WI38 (cell line): Measurements from ENCODE around the gene PLCH2.

Source experiments
- H3K4me3 ChIP-seq: 2 replicates; pipeline ENCODE4 v1.5.1; 2011; ENCODE audit warnings: low read depth, mild to moderate bottlenecking, control low read depth, low read length
- TF ChIP-seq, protein P1 (sequence below): IDR thresholded peaks from 2 replicates; pipeline ENCODE4 v1.5.1; 2012; ENCODE audit warnings: low read depth, mild to moderate bottlenecking, control low read depth, low read length

The PLCH2 gene

DNA sequence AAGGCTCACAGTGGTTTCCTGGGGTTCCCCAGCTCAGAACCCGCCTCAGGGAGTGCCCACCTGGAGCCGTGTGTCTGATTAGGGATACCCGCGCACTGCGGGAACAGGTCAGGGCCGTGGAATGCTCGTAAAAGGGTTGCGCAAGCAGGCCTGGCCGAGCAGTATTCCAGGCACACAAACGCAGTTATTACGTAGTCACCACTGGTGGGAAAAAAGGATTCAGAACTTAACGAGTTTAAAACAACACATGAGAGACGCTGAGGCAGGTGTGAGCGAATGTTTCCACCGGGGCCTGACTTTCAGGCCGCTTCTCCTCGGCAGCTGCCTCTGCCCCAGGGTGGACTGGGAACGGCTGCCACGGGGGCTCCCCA, 18.2 kb downstream of the PLCH2 start:
- TF ChIP-seq, protein P1, sequence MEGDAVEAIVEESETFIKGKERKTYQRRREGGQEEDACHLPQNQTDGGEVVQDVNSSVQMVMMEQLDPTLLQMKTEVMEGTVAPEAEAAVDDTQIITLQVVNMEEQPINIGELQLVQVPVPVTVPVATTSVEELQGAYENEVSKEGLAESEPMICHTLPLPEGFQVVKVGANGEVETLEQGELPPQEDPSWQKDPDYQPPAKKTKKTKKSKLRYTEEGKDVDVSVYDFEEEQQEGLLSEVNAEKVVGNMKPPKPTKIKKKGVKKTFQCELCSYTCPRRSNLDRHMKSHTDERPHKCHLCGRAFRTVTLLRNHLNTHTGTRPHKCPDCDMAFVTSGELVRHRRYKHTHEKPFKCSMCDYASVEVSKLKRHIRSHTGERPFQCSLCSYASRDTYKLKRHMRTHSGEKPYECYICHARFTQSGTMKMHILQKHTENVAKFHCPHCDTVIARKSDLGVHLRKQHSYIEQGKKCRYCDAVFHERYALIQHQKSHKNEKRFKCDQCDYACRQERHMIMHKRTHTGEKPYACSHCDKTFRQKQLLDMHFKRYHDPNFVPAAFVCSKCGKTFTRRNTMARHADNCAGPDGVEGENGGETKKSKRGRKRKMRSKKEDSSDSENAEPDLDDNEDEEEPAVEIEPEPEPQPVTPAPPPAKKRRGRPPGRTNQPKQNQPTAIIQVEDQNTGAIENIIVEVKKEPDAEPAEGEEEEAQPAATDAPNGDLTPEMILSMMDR: no peak
- no peak overlapping the region for H3K4me3 ChIP-seq

DNA sequence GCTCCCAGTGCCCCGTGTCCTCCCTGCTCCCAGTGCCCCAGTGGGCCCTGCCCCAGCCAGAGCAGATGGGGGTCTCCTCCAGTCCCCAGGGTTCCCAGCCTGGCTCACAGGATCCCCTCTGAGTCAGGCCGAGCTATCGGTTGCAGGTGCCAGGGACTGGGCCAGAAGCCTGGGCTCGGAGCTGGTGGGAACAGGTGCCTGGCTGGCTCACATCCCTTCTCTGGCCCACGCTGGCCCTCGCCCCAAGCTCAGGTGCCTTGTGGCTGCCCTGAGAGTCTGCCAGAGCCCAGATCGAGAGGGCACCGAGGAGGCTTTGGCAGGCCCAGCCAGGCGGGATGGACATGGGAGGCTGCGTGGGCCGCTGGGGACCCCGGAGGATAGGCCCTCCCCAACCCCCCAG, 18.9 kb downstream of the PLCH2 start:
- TF ChIP-seq, protein P1: no peak
- H3K4me3 ChIP-seq: no peak overlapping the region

DNA sequence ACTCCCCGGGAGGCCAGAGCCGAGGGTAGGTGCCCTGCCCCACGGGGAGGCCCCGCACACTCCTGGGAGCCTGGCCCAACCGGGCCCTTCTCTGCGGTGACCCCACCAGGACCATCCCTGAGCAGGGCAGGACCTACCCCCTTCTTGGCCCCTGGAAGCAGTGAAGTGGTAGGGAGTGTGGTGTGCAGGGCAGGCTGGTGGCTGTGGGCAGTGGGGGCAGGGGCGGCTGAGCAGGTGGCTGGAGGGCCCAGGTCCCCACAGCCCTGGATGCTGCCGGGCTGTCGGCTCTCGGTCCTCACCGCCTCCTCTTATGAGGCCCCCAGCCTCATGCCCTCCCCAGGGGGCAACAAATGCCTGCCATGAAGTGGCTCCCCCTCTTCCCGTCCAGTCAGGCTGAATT, 19.5 kb downstream of the PLCH2 start:
- TF ChIP-seq, protein P1: no peak
- no peak overlapping the region for H3K4me3 ChIP-seq

DNA sequence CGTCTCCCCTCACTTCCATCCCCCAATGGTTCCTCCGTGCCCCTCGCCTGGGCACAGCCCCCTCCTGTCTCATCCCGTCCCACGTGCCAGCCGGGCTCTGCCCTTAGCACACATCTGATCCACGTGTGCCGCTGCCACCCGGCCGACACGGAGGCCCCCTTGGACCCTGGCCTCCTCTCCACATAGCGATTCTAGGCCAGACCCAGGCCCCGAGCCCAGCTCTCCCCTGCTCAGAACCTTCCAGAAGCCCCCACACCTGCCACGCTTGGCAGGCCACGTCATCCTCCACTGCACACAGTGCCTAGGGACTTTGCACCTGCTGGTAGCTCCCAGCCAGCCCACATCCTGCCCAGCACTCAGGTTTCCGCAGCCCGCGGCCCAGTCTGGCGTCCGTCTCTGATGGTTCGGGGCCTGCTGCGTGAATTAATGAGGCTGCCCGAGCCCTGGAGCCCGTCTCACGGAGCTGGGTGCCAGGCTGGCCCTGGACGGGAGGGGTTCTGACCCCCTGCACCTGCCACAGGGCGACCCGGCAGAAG, 20.1 kb downstream of the PLCH2 start:
- TF ChIP-seq, protein P1: no peak
- no peak overlapping the region for H3K4me3 ChIP-seq

DNA sequence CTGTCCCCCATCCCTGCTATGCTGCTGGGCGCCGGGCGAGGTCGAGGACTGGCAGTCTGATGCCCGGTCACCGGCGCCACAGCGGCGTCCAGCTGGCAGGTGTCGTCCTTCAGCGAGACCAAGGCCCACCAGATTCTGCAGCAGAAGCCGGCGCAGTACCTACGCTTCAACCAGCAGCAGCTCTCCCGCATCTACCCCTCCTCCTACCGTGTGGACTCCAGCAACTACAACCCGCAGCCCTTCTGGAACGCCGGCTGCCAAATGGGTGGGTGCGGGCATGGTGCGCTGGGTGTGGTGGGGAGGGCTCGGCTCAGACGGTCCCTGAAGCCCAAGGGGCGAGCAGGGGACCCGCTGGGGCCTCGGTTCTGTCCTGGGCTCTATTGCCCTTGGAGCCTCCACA, 20.7 kb downstream of the PLCH2 start:
- no peak overlapping the region for H3K4me3 ChIP-seq
- TF ChIP-seq, protein P1: no peak

DNA sequence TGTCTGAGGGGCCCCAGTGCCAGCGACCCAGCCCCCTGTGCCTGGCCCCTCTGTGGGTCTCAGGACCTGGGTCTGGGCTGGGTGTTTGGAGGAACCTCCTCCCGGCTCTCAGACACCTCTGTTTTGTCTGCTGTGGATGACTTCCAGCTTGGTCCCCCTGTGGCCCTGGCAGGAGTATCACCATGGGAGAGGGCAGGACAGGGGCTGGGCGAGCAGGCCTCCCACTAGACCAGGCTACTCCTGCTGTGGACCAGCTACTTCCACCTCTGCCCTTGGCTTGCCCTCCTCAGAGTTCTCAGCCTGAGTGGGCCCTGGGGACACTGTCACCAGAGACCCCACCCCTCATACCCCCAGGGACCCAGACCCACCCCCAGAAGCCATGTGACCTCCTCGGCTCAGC, 21.8 kb downstream of the PLCH2 start:
- no peak overlapping the region for H3K4me3 ChIP-seq
- TF ChIP-seq, protein P1: no peak

DNA sequence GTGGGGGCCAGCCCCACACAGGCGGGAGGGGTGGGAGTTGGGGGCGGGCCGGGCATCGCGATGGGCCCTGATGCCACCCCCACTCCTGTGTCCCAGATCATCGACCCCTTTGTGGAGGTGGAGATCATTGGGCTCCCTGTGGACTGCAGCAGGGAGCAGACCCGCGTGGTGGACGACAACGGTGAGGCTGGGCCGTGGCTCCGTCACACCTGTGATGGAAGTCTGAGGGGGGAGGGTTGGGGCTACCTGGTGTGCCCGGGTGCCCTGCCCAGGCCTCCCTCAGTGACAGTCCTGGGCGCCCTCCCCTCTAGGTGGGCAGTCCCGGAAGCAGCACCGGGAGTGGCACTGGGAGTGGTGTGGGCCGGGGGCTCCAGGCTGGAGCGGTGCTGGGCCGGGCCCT, 22.6 kb downstream of the PLCH2 start:
- TF ChIP-seq, protein P1: no peak
- no peak overlapping the region for H3K4me3 ChIP-seq
